SKM-1 treated with dmso at 0.1 percent for 144 hours (cell line): ENCODE measurements around the gene ARHGAP4.

Experiments used
- DNase-seq: peaks from one replicate; lab custom pipeline; 2025; ENCODE audit not compliant: unreplicated experiment; lab: John Stamatoyannopoulos, UW

Gene ARHGAP4

GRCh38 chrX:153964105-153964504 lies 38.0 kb upstream of the ARHGAP4 start:
- no peak for DNase-seq

- no peak for DNase-seq
Observed at GRCh38 chrX:153963546-153963945, 37.5 kb upstream of the ARHGAP4 start.

GRCh38 chrX:153961292-153961691 lies 35.2 kb upstream of the ARHGAP4 start:
- no peak for DNase-seq

DNA sequence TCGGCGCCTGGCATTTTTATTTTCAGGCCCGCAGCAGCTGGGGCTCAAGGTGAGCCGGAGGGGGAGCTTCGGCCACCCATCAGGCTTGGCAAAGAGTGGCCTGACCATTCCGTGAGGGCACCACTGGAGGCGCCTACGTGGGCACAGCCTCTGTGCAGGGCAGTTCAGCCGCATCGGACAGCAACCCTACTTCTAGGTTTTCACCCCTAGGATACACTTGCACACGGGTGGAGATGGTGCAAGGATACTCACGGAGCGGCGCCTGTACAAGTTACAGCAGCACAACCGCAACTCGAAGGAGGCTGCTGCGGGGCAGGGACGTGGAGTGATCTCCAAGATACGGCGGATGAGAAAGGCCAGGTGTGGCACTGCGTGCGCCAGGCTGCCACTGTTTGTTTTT lies 34.7 kb upstream of the ARHGAP4 start:
- DNase-seq, result no peak

DNA sequence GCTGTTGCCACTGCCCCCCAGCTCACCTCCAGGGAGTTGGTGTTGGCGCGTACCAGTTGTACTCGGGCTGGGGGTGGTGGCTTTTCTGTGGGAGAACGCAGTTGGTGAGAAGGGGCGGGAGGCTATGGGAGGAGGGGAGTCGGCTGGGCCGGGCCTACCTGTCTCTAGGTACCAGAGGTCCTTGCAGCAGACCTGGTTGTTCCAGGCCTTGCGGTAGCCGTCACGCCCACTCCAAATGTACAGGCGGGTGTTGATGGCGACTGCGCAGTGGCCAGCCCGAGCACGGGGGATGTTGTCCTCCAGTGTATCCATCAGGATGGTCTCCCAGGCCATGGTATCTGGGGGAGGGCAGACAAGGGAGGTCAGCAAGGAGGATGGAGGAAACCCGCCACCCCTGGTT lies 34.0 kb upstream of the ARHGAP4 start:
- DNase-seq, result no peak

DNA sequence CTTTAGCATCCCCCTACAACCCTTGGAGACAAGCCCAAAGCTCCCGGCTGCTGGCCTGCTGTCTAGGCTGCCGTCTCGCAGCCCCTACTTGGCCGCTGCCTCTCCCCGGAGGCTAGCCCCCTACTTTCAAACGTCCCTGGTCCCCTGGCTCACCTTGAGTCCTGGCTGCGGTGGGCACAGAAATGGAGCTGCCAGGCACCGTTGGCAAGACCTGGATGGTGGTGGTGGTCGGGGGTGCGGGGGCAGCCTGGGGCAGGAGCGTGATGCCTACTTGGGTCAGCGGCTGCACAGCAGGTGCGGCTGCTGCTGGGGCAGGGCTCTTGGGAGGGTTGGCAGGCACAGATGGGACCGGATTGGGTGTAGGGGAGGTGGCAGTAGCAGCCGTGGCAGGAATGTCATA lies 33.6 kb upstream of the ARHGAP4 start:
- no peak for DNase-seq

- no peak for DNase-seq
Observed at GRCh38 chrX:153958605-153959004, 32.5 kb upstream of the ARHGAP4 start.

DNA sequence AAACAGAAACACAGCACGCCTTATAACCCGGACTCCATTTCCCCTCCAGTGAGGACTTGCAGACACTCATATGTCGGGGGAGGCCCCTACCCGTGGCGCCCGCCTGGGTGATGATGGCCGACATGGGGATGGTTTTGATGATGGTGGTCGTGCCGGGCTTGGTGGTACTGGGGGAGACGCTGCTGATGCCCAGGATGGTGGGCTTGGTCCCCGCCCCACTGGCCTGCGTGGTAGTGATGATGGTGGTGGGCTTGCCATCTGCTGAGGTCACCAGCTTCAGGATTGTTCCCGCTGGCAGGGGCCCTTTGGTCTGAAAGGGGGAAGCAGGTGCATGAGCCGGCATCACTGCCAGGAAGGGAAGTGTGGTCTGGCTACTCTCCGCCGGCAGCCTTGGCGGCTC lies 31.2 kb upstream of the ARHGAP4 start:
- DNase-seq, result no peak

DNA sequence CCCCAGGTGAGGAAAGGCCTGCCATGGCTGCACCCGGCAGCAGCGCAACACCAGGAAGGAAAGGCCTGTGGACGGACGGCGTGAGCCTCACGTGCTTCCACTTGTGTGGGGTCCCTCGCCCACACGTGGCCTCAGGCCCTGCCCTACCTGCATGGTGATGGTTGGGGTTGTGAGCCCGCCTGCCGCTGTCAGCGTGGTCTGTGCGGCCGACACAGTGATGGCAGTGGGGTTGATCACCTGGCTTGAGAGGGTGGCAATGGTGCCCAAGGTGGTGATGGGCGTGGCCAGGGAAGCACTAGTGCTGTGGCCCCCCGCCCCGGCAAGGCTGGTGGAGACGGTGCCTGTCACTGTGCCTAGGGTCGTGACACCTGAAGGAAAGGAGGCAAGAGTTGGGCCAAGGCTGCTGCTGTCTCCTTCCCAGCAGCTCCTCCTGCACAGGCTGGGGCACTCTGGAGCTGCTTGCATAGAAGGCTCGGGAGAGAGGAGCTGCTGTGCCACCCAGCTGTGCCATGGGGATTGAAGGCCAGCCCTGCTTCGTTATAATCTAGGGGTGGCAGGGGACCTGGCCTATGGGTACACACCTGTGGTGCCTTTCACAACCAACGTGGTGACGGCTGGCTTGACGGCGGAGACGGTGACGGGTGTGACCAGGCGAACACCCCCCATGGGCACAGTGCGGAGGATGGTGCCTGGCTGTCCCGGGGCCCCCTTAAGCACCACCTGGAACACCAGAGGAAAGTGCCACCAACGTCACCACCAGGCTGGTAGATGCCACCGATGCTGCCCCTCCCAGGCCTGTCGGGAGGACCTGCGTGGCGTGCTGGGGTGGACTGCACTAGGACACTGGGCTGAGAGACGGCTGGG lies 30.2 kb upstream of the ARHGAP4 start:
- DNase-seq, result no peak

DNA sequence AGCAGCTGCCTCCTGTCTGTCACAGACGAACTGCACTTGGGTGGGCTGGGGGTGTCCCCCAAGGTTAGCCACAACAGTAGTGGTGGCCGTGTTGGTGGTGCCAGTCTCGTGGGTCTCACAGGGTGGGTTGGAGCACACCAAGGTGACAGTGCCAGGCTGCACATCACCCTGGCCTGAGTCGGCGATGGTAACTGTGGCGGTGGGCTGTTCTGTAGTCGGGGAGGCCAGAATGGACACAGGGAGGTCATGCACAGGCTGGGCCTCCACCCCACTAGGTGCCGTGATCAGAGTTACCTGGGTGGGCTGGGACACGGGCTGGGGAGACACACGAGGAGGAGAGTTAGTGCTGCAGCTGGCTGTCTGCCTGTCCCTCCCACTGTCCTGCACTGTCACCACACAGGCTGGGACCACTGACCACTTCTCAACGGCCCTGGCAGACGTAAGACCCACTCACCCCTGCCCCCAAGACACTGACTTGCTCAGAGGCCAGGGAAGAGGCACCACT lies 29.2 kb upstream of the ARHGAP4 start:
- DNase-seq, result no peak

GRCh38 chrX:153954558-153955227 lies 28.6 kb upstream of the ARHGAP4 start:
- DNase-seq, result no peak

DNA sequence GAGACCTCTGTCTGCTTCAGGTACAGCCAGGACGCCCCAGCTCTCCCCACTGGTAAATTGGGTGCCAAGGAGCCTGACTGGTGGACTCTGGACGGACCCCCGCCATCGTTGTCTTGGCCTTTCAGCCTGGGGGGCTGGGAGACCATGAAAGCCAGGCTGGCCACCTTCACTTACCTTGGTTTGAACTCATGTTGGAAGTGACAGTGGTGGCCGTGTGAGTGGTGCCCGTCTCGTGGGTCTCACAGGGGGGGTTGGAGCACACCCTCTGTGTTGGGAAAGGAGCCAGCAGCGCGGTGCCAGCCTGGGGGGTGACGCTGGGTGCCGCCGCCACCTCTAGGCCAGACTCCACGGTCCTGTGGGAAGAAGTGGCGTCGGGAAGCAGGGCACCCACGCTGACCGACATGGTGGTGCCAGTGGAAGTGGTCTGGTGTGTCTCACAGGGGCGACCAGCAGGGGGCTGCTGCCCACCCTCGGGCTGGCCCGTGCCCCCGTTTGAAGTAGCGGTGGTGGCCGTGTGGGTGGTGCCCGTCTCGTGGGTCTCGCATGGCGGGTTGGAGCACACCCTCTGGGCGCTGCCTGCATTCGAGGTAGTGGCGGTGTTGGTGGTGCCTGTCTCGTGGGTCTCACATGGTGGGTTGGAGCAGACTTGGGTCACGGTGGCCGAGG lies 28.0 kb upstream of the ARHGAP4 start:
- no peak for DNase-seq

DNA sequence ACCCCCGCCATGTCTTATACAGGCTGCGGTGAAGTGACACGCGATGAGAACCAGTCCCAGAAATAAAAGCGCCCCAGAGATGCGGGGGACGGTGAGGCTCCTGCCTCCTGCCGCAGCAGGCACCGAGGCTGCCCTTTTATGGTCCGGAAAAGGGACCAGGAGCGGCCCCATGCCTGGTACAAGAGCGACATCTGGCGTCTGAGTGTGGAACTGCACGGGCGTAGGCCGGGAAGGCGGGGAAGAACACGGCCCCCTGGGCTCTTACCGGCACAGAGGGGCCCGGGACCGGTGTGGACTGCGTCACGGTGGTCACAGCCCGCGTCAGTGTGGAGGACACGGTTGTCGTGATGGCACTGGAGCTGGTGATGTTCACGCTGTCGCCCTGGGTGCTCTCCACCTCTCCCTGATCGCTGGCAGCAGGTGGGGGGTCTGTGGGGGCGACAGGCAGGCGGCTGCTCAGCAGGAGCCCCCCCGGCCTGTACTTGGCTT lies 27.3 kb upstream of the ARHGAP4 start:
- no peak for DNase-seq

DNA sequence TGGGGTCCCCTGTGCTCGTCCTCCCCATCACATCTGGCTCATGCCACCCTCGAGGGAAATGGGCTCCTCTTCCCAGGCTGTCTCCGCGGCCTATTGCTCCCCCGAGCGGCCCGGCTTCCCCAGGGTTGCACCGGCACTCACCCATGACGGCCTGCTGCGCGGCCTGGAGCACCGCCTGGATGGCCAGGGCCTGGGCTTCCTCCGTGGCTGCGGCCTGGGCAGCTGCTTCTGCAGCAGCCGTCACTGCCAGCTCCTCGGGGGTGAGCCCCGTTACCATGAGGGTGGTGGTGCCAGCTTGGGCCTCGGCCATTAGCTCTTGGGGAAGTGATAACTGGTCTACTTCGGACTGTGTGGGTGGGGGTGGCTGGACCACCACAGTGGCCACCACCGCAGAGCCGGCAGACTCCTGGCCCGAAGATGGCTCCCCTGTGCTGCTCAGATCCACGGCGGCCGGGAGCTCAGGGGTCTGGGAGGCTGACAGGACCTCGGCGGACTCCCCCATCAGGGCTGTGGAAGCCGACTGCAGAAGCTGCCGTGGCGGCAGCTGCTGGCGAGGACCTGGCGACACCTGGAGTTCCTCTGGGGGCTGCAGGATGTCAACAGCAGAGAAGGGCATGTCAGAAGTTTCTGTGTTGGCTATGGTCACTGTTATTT lies 26.4 kb upstream of the ARHGAP4 start:
- no peak for DNase-seq

DNA sequence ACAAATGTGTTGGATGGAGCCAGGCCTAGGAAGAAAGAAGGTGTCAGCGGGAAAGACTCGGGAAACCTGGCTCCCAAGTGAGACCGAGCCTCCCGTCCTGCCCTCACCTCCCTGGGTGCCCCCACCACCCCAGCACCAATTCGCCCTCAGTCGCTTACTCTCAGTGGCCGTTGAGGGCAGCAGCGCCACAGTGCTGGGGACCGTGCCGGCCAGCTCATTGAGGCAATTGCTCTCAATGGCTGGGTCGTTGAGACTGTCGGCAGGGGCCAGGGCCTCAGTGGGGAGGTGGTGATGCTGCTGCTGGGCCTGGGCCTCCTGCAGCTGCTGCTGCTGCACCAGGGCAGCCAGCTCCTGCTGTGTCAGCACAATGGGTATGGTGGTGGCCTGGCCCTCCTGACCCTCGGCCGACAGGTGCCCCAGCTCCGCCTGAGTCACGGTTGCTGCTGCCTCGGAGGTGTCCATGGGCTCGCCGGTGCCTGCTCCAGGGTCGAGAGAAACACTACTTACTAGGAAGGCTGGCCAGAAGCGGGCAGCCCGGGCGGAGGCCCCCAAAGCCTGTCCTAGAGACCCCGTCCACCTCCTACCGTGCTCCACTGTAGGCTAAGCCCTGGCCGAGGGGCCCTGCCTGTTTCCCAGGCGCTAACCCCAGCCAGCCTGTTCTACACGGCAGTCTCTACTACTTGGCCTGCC lies 25.8 kb upstream of the ARHGAP4 start:
- DNase-seq, result no peak

- no peak for DNase-seq
Observed at GRCh38 chrX:153950127-153950526, 24.1 kb upstream of the ARHGAP4 start.

- no peak for DNase-seq
Observed at GRCh38 chrX:153948847-153949805, 23.1 kb upstream of the ARHGAP4 start.

GRCh38 chrX:153948002-153948466 lies 22.0 kb upstream of the ARHGAP4 start:
- no peak for DNase-seq
